DND-41 (cell line): Measurements from ENCODE around the gene USP48.

ENCODE experiments used
- ATAC-seq: fragments of 200-7000 bp; cut with Tn5 transposase; 3 replicates; pipeline ENCODE4 v1.9.1; 2021; ENCODE audit warnings: low read depth; ENCODE audit not compliant: insufficient read depth
- DNase-seq: peaks from one replicate; pipeline ENCODE4 v3.0.0-alpha.2; 2020
- H2AFZ ChIP-seq: 2 replicates; pipeline ENCODE4 v1.6.0; 2012; ENCODE audit warnings: low read depth, low read length
- H3K27ac ChIP-seq: 2 replicates; pipeline ENCODE4 v1.5.1; 2012; ENCODE audit warnings: low read length, inconsistent platforms
- H3K27me3 ChIP-seq: fragments of 200-600 bp; sonication (generic); 2 replicates; pipeline ENCODE4 v1.6.0; 2012; ENCODE audit warnings: low read length, mild to moderate bottlenecking, inconsistent platforms; ENCODE audit not compliant: insufficient read depth, poor library complexity
- H3K36me3 ChIP-seq: 2 replicates; pipeline ENCODE4 v1.5.1; 2012; ENCODE audit warnings: low read length, inconsistent platforms; ENCODE audit not compliant: insufficient read depth
- H3K4me1 ChIP-seq: 2 replicates; pipeline ENCODE4 v1.5.1; 2012; ENCODE audit warnings: mild to moderate bottlenecking, low read length; ENCODE audit not compliant: insufficient read depth
- H3K4me2 ChIP-seq: 2 replicates; pipeline ENCODE4 v1.6.0; 2012; ENCODE audit warnings: mild to moderate bottlenecking, moderate library complexity, low read length, inconsistent platforms; ENCODE audit not compliant: insufficient read depth
- H3K4me3 ChIP-seq, 2 experiments: fragments of 200-600 bp in 1 of 2; shearing (Covaris generic) in 1 of 2; 2 replicates each; pipeline ENCODE4 v1.5.1; 2012 to 2016; ENCODE audit warnings: inconsistent platforms in 2 of 2, low read length in 2 of 2, mild to moderate bottlenecking in 2 of 2, low read depth in 1 of 2, moderate library complexity in 1 of 2
- H3K79me2 ChIP-seq: 2 replicates; pipeline ENCODE4 v1.6.0; 2012; ENCODE audit warnings: low read length, inconsistent platforms; ENCODE audit not compliant: insufficient read depth
- H3K9ac ChIP-seq: 2 replicates; pipeline ENCODE4 v1.6.0; 2012; ENCODE audit warnings: low read depth, mild to moderate bottlenecking, inconsistent platforms, low read length, moderate library complexity
- H3K9me3 ChIP-seq: 2 replicates; pipeline ENCODE4 v1.5.1; 2012; ENCODE audit warnings: low read length, moderate library complexity, mild to moderate bottlenecking, inconsistent platforms; ENCODE audit not compliant: insufficient read depth, severe bottlenecking
- H4K20me1 ChIP-seq: 2 replicates; pipeline ENCODE4 v1.6.0; 2012; ENCODE audit warnings: low read length; ENCODE audit not compliant: insufficient read depth
- EZH2 ChIP-seq: IDR thresholded peaks from 3 replicates; pipeline ENCODE4 v1.6.1; 2012; ENCODE audit warnings: borderline replicate concordance, low read depth, mild to moderate bottlenecking, moderate library complexity, low read length, inconsistent platforms; ENCODE audit not compliant: severe bottlenecking
- TF ChIP-seq, protein P1 (sequence below): IDR thresholded peaks from 2 replicates; pipeline ENCODE4 v1.5.1; 2012; ENCODE audit warnings: borderline replicate concordance, low read length, moderate library complexity, mild to moderate bottlenecking; ENCODE audit not compliant: poor library complexity, severe bottlenecking; ENCODE audit errors: extremely low read depth

The USP48 gene

DNA sequence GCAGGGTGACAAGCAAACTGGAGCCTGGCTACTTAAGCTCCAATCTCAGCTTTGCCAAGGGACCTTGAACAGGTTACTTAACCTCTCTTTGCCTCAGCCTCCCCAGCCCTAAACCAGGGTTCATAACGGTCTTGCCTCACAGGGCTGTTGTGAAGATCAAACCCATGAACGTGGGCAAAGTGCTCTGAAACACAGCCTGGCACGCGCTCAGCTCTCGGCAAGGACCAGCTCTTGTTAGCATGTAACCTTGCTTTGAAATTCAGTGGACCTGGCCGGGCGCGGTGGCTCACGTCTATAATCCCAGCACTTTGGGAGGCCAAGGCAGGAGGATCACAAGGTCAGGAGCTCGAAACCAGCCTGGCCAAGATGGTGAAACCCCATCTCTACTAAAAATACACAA lies 138.6 kb downstream of the USP48 start:
- H3K27ac ChIP-seq: no peak overlapping the region
- H4K20me1 ChIP-seq: peaks cover 23% of the 10 kb centered on the region; the same call in 1 of the 2 replicates
- no peaks in the 10 kb centered on the region for H3K9me3 ChIP-seq
- no peak for ATAC-seq
- no peak overlapping the region for H2AFZ ChIP-seq
- no peak for TF ChIP-seq EZH2
- TF ChIP-seq, protein P1, sequence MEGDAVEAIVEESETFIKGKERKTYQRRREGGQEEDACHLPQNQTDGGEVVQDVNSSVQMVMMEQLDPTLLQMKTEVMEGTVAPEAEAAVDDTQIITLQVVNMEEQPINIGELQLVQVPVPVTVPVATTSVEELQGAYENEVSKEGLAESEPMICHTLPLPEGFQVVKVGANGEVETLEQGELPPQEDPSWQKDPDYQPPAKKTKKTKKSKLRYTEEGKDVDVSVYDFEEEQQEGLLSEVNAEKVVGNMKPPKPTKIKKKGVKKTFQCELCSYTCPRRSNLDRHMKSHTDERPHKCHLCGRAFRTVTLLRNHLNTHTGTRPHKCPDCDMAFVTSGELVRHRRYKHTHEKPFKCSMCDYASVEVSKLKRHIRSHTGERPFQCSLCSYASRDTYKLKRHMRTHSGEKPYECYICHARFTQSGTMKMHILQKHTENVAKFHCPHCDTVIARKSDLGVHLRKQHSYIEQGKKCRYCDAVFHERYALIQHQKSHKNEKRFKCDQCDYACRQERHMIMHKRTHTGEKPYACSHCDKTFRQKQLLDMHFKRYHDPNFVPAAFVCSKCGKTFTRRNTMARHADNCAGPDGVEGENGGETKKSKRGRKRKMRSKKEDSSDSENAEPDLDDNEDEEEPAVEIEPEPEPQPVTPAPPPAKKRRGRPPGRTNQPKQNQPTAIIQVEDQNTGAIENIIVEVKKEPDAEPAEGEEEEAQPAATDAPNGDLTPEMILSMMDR: no peak
- no peak overlapping the region for H3K4me3 ChIP-seq
- no peaks in the 10 kb centered on the region for H3K27me3 ChIP-seq
- H3K4me1 ChIP-seq: no peaks in the 10 kb centered on the region
- no peaks in the 10 kb centered on the region for H3K79me2 ChIP-seq
- no peak for DNase-seq
- H3K9ac ChIP-seq: no peak overlapping the region
- no peak overlapping the region for H3K4me2 ChIP-seq
- H3K36me3 ChIP-seq: no peaks in the 10 kb centered on the region

- TF ChIP-seq, protein P1: no peak
- TF ChIP-seq EZH2: no peak
- Histone ChIP-seq H3K9ac (no peak overlapping the region), H3K27me3 (no peaks in the 10 kb centered on the region), H3K79me2 (no peaks in the 10 kb centered on the region), H3K9me3 (no peaks in the 10 kb centered on the region), H3K4me2 (no peak overlapping the region), H3K27ac (no peak overlapping the region), H3K36me3 (no peaks in the 10 kb centered on the region), H3K4me3 (no peak overlapping the region), H2AFZ (no peak overlapping the region), H4K20me1 (peaks cover 23% of the 10 kb centered on the region; the same call in 1 of the 2 replicates), H3K4me1 (no peaks in the 10 kb centered on the region)
- DNase-seq: no peak
- ATAC-seq: no peak
Measured at GRCh38 chr1:21643624-21644023, 139.3 kb downstream of the USP48 start.

GRCh38 chr1:21641967-21642739 lies 140.8 kb downstream of the USP48 start:
- Histone ChIP-seq H3K27me3 (no peaks in the 10 kb centered on the region), H3K9me3 (no peaks in the 10 kb centered on the region), H3K9ac (no peak overlapping the region), H3K79me2 (no peaks in the 10 kb centered on the region), H4K20me1 (peaks cover 23% of the 10 kb centered on the region; the same call in 1 of the 2 replicates), H3K4me1 (no peaks in the 10 kb centered on the region), H3K4me3 (no peak overlapping the region), H3K4me2 (no peak overlapping the region), H2AFZ (no peak overlapping the region), H3K27ac (no peak overlapping the region), H3K36me3 (no peaks in the 10 kb centered on the region)
- TF ChIP-seq, protein P1: no peak
- TF ChIP-seq EZH2: no peak
- DNase-seq (no peak), ATAC-seq (no peak)
